Stimulated activated CD8-positive, alpha-beta memory T cell treated with anti-CD3 and anti-CD28 coated beads, Interleukin-12 subunit alpha, Interleukin-12 subunit beta, amount 100 ng/mL, for 24 hours (primary cell): ENCODE measurements around the gene XPO1.
"Not testable (repeated sequence)": the region's sequence is repeated elsewhere in the genome, so short reads cannot be mapped to it uniquely, and the experiment has no call there.

Experiments used
- DNase-seq: peaks from one replicate; pipeline ENCODE4 v3.0.0-alpha.2; 2020; ENCODE audit errors: extremely low read depth

XPO1 gene

GRCh38 chr2:61534926-61535325 lies 3.2 kb downstream of the XPO1 start:
- DNase-seq, result no peak

GRCh38 chr2:61530749-61531148 lies 7.4 kb downstream of the XPO1 start:
- DNase-seq, result no peak

DNA sequence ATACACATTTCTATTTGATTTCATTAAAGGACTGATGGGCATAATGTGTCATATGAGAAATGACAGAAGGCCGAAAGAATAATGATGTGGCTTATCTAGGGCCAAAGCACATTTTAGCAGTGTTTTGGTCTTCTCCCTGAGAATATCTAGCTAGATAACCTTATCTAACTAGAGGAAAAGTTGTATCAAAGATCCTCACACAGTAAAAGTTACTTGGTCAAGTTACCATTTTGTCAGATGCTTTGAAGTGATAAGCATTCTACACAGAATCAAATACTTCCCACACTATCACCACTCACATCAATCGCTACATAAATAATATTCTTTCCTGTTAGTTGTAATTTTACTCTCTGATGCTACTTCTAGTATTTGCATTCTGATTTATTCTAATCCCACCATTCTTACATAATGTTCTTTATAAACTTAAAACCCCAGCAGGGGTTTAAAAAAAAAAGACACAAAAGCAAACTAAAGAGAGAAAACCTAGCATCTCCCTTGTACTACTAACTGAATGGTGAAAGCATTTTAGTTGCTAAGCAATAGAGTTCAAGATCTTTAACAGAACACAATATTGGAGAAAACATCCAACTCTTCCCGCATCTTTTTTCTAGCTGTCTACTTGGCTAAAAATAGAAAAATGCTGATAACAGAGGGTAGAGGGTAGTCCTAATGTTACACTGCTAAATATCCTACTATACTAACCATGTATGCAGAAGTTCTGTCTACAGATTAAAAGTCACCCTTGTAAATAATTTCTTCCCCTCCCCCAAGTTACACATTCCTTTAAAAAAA lies 8.0 kb downstream of the XPO1 start:
- DNase-seq, result no peak

GRCh38 chr2:61520261-61520660 lies 17.9 kb downstream of the XPO1 start:
- no peak for DNase-seq

GRCh38 chr2:61512768-61513398 lies 25.3 kb downstream of the XPO1 start:
- no peak for DNase-seq

- DNase-seq, result no peak
These were observed 27.2 kb downstream of the XPO1 start for GRCh38 chr2:61510674-61511671.

DNA sequence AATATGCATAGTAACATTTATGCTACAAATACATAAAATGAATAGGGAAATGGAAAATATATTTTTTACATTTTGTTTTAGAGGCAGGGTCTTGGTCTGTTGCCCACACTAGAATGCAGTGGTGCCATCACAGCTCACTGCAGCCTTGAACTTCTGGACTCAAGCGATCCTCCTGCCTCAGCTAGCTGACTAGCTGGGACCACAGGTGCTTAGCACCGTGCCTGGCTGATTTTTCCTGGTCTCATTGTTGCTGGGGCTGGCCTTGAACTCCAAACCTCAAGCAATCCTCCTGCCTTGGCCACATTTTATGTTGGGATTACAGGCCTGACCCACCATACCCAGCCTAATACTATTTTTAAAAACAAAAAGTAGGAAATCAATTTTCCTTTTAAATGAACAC lies 33.2 kb downstream of the XPO1 start:
- no peak for DNase-seq

DNA sequence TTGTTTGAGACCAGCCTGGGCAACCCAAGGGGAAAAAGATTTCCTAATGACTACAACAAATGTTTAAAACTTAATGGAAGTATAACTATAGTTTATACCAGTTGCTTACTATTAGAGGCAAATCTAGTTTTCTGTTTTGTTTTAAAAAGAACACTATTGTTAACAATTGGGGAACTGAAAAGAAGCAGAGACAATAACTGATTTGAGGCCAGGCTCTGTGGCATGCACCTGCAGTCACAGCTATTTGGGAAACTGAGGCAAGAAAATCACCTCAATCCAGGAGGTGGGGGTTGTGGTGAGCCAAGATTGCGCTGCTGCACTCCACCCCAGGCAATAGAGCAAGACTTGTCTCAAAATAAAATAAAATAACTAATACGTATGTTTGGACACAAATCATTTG lies 39.1 kb downstream of the XPO1 start:
- DNase-seq, result no peak

DNA sequence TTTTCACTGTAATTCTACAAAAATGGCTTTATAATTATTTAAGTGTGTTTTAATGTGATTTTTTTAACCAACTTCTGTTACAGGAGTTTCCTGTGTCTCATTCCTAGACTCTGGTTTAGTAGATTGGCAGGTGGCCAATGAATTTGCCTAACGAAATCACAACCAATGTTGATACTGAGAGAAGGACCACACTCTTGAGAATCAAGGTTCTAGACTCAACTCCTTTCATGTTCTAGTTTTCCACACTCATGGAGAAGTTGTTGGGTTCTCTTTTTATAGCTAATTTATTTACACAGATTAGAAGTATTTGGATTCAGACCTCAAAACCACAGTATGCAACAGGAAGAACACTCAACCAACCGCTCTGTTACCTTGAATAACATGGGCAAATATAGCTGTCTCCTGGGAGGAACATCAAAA lies 44.6 kb downstream of the XPO1 start:
- DNase-seq, result no peak

DNA sequence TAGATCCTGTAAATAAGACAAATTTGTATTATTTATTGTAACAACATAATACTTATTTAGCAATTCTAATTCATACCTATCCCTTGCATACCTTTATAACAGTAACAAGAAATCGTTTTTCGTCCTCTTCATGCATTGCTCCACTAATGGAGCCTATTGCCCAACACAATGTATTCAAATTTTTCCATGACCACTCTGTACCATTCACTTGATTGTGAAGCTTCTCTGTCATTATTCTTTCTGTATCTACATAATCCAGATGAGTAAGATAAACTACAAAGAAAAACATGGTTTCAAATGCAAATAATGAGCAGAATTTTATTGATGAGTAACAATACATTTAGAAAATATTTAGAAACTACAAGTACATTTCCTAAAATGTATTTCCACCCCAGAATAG lies 45.7 kb downstream of the XPO1 start:
- DNase-seq, result no peak

- no peak for DNase-seq
These were observed 52.9 kb downstream of the XPO1 start for GRCh38 chr2:61485281-61485680.

GRCh38 chr2:61478086-61478485 lies 60.1 kb downstream of the XPO1 start:
- no peak for DNase-seq

DNA sequence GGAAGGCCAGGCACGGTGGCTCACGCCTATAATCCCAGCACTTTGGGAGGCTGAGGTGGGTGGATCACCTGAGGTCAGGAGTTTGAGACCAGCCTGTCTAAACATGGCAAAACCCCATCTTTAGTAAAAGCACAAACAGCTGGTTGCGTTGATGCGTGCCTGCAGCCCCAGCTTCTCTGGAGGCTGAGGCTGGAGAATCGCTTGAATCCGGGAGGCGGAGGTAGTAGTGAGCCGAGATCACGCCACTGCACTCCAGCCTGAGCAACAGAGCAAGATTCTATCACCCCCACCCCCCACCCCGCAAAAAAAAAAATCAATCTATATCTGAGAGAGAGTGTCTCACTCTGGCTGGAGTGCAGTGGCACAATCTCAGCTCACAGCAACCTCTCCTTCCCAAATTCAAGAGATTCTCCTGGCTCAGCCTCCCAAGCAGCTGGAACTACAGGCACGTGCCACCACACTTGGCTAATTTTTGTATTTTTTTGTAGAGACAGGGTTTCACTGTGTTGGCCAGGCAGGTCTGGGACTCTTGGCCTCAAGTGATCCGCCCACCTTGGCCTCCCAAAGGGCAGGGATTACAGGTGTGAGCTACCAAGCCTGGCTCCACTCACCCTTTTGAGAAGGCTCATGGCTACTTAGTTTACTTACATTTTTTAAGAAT lies 61.1 kb downstream of the XPO1 start:
- DNase-seq, result not testable (repeated sequence)

DNA sequence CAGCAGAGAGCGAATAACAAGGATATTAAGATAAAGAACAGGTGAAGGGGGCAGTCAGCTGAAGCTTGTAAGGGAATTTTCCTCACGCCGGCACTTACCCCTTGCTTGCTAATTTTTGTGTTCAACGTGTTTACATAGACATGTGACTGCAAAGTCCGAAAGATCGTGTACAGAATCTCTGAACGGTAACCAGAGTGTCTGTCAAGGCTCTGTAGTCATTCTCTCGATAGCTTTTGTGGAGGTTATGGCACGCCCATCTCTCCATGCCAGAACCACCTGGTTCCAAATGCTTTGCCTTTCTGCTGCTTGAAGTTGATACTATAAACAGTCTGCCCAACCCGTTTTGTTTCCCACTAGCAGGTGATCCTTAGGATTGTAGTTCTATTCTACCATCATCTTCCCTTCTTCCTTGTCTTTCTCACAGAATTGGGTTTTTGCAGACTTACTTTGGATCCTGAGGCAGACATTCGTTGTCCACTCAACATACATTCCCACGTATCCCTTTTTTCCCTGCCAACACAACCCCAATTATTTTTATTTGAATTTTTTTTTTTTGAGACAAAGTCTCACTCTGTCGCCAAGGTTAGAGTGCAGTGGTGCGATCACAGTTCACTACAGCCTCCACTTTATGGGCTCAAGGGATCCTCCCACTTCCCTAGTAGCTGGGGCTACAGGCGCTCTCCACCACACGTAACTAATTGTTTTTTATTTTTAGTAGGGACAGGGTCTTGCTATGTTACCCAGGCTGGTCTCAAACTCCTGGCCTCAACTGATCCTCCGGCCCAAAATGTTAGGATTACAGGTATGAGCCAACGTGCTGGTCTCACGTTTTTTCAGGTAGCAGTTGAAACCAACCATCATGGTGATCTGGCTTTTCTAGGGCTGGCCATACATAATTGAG lies 66.0 kb downstream of the XPO1 start:
- no peak for DNase-seq

DNA sequence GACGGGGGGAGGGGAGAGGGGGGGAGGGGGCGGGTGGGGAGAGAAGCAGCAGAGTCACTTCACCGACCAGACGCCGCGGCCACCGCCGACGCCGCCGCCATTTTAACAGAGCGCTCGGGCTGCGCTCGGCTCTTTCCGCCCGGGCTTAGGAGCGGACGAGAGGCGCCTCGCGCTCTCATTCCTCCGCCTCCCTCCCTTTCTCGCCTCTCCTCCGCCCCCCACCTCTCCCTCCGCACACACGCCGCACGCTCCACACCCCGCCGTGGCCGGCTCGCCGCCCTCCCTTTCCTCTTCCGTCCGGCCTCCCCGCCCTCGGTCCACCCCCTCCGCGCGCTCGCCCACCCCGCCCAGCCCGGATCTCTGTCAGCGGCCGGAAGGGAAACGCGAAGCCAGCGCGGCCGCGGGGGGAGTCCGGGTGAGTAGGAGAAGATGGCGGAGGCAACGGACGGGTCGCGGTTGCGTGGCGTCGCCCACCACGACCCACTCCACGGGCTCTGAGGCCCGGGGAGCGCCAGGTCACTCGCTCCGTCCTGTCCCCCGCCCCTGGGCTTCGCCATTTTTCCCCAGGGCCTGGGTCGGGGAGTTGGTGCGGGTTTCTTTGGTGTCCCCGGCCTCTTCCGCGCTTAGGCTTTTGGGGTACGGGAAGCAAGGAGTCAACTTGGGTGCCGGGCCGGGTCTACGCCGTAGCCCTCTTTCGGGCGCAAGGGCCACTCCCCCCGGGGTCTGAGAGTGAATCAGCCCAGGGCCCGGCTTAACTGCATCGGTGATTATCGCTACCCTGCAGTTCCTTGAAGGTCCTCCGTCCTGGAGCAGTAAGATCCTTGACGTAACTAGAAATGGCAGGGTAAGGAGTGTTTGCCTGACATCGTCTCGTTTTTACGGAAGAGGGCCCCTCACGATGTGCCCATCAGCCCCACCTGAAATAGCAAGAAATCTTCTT lies 66.9 kb downstream of the XPO1 start, which contains the start of gene USP34:
Gene USP34 (minus strand): TSS at position 123 of the 940 bp plus-strand sequence. CDS start 395 bp downstream, outside the sequence.
- peak; percentile 86 for DNase-seq

GRCh38 chr2:61470122-61470951 lies 67.8 kb downstream of the XPO1 start:
- DNase-seq, result peak; percentile 74

DNA sequence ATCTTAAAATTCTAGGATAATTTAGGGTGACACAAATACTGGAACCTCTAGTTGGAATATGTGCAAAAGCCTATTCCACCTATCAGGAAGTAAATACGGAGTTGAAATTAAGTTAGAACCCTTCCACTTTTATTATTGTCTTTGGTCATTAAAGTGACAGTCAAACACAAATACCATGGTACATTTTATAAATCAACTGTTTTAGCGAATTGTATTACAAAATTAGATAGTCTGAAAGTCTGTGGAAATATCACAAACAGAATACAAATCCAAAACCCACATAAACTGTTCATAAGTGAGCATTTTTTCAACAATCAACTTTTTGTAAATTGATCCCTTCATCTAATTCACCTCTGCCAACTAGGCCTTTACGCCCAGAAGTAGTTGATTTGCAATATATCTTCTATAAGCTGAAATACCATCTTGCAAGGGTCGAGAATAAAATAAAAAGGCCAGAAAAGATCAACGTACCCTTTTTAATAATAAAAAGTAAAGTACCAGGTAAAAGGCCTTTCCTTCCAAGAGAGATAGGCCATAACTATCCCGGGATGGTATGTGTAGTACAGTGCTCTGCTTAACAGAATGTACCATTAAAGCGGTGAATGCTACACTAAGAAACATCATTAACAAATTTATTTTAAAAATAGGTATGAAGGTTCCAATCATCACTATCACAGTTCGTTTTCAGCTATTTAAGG lies 68.6 kb downstream of the XPO1 start:
- no peak for DNase-seq

DNA sequence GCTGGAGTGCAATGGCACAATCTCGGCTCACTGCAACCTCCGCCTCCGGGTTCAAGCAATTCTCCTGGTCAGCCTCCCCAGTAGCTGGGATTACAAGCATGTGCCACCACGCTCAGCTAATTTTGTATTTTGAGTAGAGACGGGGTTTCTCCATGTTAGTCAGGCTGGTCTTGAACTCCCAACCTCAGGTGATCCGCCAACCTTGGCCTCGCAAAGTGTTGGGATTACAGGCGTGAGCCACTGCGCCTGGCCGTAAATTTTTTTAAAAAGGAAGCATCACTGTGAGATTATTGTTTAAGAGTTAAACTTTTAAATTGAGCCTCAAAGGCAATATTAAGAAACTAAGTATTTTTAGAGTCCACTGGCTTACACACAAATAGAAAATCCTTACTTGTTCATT lies 69.9 kb downstream of the XPO1 start:
- not testable (repeated sequence) for DNase-seq
